NOMO-1 treated with dmso at 0.1 percent for 144 hours (cell line): ENCODE measurements around the gene TSPAN5.
"Not testable (repeated sequence)": the region's sequence is repeated elsewhere in the genome, so short reads cannot be mapped to it uniquely, and the experiment has no call there.

Experiments
- DNase-seq: peaks from one replicate; lab custom pipeline; 2025; ENCODE audit not compliant: unreplicated experiment; lab: John Stamatoyannopoulos, UW

TSPAN5 gene

GRCh38 chr4:98558471-98559169 is 99.8 kb downstream of the TSPAN5 start:
- DNase-seq: no peak

- no peak for DNase-seq
These were observed 101.1 kb downstream of the TSPAN5 start for GRCh38 chr4:98557194-98557892.

- no peak for DNase-seq
These were observed 102.0 kb downstream of the TSPAN5 start for GRCh38 chr4:98556451-98556850.

GRCh38 chr4:98555798-98556445 is 102.5 kb downstream of the TSPAN5 start:
- no peak for DNase-seq

- DNase-seq: no peak
These were observed 111.4 kb downstream of the TSPAN5 start for GRCh38 chr4:98546910-98547594.

GRCh38 chr4:98544818-98545414 is 113.5 kb downstream of the TSPAN5 start:
- no peak for DNase-seq

GRCh38 chr4:98544141-98544817 is 114.1 kb downstream of the TSPAN5 start:
- DNase-seq: no peak

- DNase-seq: no peak
These were observed 116.4 kb downstream of the TSPAN5 start for GRCh38 chr4:98542011-98542410.

- DNase-seq: no peak
These were observed 117.6 kb downstream of the TSPAN5 start for GRCh38 chr4:98540803-98541202.

GRCh38 chr4:98539741-98540140 is 118.7 kb downstream of the TSPAN5 start:
- DNase-seq: no peak

GRCh38 chr4:98539299-98539698 is 119.1 kb downstream of the TSPAN5 start:
- DNase-seq: no peak

GRCh38 chr4:98536631-98537030 is 121.8 kb downstream of the TSPAN5 start:
- no peak for DNase-seq

GRCh38 chr4:98534146-98534545 is 124.3 kb downstream of the TSPAN5 start:
- DNase-seq: not testable (repeated sequence)

- no peak for DNase-seq
These were observed 127.8 kb downstream of the TSPAN5 start for GRCh38 chr4:98530572-98530971.

- no peak for DNase-seq
These were observed 128.3 kb downstream of the TSPAN5 start for GRCh38 chr4:98529970-98530569.

GRCh38 chr4:98528882-98529281 is 129.5 kb downstream of the TSPAN5 start:
- no peak for DNase-seq

GRCh38 chr4:98527534-98528269 is 130.7 kb downstream of the TSPAN5 start:
- DNase-seq: no peak

- DNase-seq: no peak
These were observed 134.2 kb downstream of the TSPAN5 start for GRCh38 chr4:98524230-98524629.

- DNase-seq: no peak
These were observed 135.6 kb downstream of the TSPAN5 start for GRCh38 chr4:98522636-98523395.
